Neural progenitor cell (in vitro differentiated cells): ENCODE measurements around the gene LRRC1. TPM values are rescaled to one million over a fixed set of nuclear protein-coding genes. Genes with fewer than 3 reads are reported as not detected.

Source experiments
- DNase-seq: peaks from one replicate; pipeline ENCODE4 v3.0.0-alpha.2; 2016; ENCODE audit warnings: low spot score
- H2AFZ ChIP-seq: fragments of 200-600 bp; sonication (generic); replicated peaks from 2 replicates; pipeline ENCODE4 v1.6.1; 2016; ENCODE audit warnings: antibody characterized with exemption
- H3F3A ChIP-seq: fragments of 200-600 bp; sonication (generic); 2 replicates; pipeline ENCODE4 v1.6.1; 2016; ENCODE audit warnings: antibody characterized with exemption, low read depth
- H3K27ac ChIP-seq: fragments of 200-600 bp; sonication (generic); 2 replicates; pipeline ENCODE4 v1.5.1; 2016; ENCODE audit warnings: mild to moderate bottlenecking
- H3K27me3 ChIP-seq: fragments of 200-600 bp; sonication (generic); 2 replicates; pipeline ENCODE4 v1.6.1; 2016; ENCODE audit warnings: mild to moderate bottlenecking, moderate library complexity
- H3K36me3 ChIP-seq: fragments of 200-600 bp; sonication (generic); 2 replicates; pipeline ENCODE4 v1.5.1; 2016
- H3K4me1 ChIP-seq: fragments of 200-600 bp; sonication (generic); 2 replicates; pipeline ENCODE4 v1.6.1; 2016; ENCODE audit warnings: mixed run types
- H3K4me2 ChIP-seq: fragments of 200-600 bp; sonication (generic); 2 replicates; pipeline ENCODE4 v1.6.1; 2016
- H3K4me3 ChIP-seq: fragments of 200-600 bp; sonication (generic); 2 replicates; pipeline ENCODE4 v1.5.1; 2016
- H3K79me2 ChIP-seq: fragments of 200-600 bp; sonication (generic); 2 replicates; pipeline ENCODE4 v1.6.1; 2016; ENCODE audit warnings: low read depth
- H3K9ac ChIP-seq: fragments of 200-600 bp; sonication (generic); 2 replicates; pipeline ENCODE4 v1.6.1; 2016
- H3K9me3 ChIP-seq: fragments of 200-600 bp; sonication (generic); 2 replicates; pipeline ENCODE4 v1.5.1; 2016; ENCODE audit warnings: low read depth
- H4K20me1 ChIP-seq: fragments of 200-600 bp; sonication (generic); 2 replicates; pipeline ENCODE4 v1.6.1; 2016; ENCODE audit warnings: low read depth
- H3K27ac Mint-ChIP-seq: 3 replicates; pipeline ENCODE4 v1.8.0; 2021; ENCODE audit warnings: mixed read lengths
- H3K27me3 Mint-ChIP-seq: 2 replicates; pipeline ENCODE4 v1.8.0; 2022; ENCODE audit warnings: low read depth, mild to moderate bottlenecking, inconsistent platforms, moderate library complexity, mixed read lengths; ENCODE audit not compliant: insufficient read depth
- H3K36me3 Mint-ChIP-seq: 3 replicates; pipeline ENCODE4 v1.8.0; 2021; ENCODE audit warnings: mixed read lengths
- H3K4me1 Mint-ChIP-seq: 3 replicates; pipeline ENCODE4 v1.8.0; 2021; ENCODE audit warnings: mixed read lengths
- H3K4me3 Mint-ChIP-seq: 3 replicates; pipeline ENCODE4 v1.8.0; 2021; ENCODE audit warnings: mild to moderate bottlenecking, moderate library complexity, mixed read lengths
- H3K9me3 Mint-ChIP-seq: 3 replicates; pipeline ENCODE4 v1.8.0; 2020; ENCODE audit warnings: mixed read lengths
- EZH2 ChIP-seq: fragments of 200-600 bp; sonication (generic); IDR thresholded peaks from 2 replicates; pipeline ENCODE4 v1.6.1; 2017; ENCODE audit warnings: antibody characterized with exemption, mild to moderate bottlenecking, moderate library complexity
- EZH2phosphoT487 ChIP-seq: fragments of 200-600 bp; sonication (generic); IDR thresholded peaks from 2 replicates; pipeline ENCODE4 v1.6.1; 2017; ENCODE audit warnings: antibody characterized with exemption
- total RNA-seq: library from RNA; depleted of rRNA; stranded (reverse); fragments of >200 nt; gene quantifications from 2 replicates; pipeline ENCODE4 v1.2.3, GENCODE V29; 2015; ENCODE audit warnings: low replicate concordance
- TF ChIP-seq, protein P1 (sequence below): fragments of 200-600 bp; sonication (generic); IDR thresholded peaks from 2 replicates; pipeline ENCODE4 v1.5.1; 2017; ENCODE audit warnings: antibody characterized with exemption, mild to moderate bottlenecking

Gene LRRC1
- total RNA-seq, 1 donor from 2014 or later: 14.0 TPM

DNA sequence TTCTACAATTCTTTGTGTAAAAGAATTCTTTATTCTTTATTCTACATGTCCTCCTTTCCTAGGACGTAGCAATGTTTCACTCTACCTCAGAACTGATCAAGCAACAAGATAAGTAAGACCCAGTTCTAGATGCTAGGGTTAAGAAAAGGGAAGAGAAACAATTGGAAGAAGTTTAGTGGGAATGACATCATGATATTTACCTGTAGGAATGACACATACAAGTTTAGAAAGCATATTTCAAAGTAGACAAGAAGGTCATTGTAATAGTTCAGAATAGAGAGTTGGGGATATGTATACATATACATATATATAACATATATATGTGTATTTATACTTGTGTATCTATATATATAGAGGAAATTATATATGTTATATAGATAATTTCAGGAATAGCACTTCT, 43.4 kb upstream of the LRRC1 start:
- Histone ChIP-seq H3K9ac (no peak overlapping the region), H3K36me3 (no peaks in the 10 kb centered on the region), H3K4me1 (peaks cover under 1% of the 10 kb centered on the region), H3K27ac (no peak overlapping the region), H3F3A (no peaks in the 10 kb centered on the region), H3K79me2 (no peaks in the 10 kb centered on the region), H4K20me1 (no peaks in the 10 kb centered on the region), H3K4me3 (no peak overlapping the region), H2AFZ (no peak overlapping the region), H3K27me3 (no peaks in the 10 kb centered on the region), H3K9me3 (no peaks in the 10 kb centered on the region), H3K4me2 (no peak overlapping the region)
- H3K27ac Mint-ChIP-seq: no peak overlapping the region
- H3K4me1 Mint-ChIP-seq: no peaks in the 10 kb centered on the region
- no peak for DNase-seq
- no peak overlapping the region for H3K4me3 Mint-ChIP-seq
- TF ChIP-seq EZH2phosphoT487: no peak
- TF ChIP-seq, protein P1, sequence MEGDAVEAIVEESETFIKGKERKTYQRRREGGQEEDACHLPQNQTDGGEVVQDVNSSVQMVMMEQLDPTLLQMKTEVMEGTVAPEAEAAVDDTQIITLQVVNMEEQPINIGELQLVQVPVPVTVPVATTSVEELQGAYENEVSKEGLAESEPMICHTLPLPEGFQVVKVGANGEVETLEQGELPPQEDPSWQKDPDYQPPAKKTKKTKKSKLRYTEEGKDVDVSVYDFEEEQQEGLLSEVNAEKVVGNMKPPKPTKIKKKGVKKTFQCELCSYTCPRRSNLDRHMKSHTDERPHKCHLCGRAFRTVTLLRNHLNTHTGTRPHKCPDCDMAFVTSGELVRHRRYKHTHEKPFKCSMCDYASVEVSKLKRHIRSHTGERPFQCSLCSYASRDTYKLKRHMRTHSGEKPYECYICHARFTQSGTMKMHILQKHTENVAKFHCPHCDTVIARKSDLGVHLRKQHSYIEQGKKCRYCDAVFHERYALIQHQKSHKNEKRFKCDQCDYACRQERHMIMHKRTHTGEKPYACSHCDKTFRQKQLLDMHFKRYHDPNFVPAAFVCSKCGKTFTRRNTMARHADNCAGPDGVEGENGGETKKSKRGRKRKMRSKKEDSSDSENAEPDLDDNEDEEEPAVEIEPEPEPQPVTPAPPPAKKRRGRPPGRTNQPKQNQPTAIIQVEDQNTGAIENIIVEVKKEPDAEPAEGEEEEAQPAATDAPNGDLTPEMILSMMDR: no peak
- H3K36me3 Mint-ChIP-seq: no peaks in the 10 kb centered on the region
- no peaks in the 10 kb centered on the region for H3K9me3 Mint-ChIP-seq
- H3K27me3 Mint-ChIP-seq: no peaks in the 10 kb centered on the region

DNA sequence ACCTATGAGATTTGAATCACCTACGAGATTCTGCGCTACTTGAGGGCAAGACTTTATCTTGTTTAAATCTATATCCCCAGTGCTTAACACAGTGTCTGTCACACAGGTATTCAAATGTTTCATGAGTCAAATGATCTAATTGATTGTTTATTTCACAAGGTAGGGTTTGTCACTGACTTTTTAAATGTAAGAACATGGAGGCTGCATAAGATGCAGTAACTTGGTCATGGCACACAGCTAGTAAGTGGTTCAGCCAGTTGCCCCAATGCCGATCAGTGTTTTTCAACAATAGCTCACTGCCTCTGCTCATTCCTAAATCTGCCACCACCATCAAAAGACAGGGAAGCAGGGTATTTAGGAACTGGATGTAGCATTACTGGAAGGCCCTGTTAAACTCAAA, 42.4 kb upstream of the LRRC1 start:
- Histone ChIP-seq H3K4me3 (no peak overlapping the region), H3K4me2 (no peak overlapping the region), H3K27ac (no peak overlapping the region), H4K20me1 (no peaks in the 10 kb centered on the region), H2AFZ (no peak overlapping the region), H3K9me3 (no peaks in the 10 kb centered on the region), H3K9ac (no peak overlapping the region), H3K79me2 (no peaks in the 10 kb centered on the region), H3K4me1 (no peaks in the 10 kb centered on the region), H3K36me3 (no peaks in the 10 kb centered on the region), H3F3A (no peaks in the 10 kb centered on the region), H3K27me3 (no peaks in the 10 kb centered on the region)
- no peaks in the 10 kb centered on the region for H3K27me3 Mint-ChIP-seq
- no peaks in the 10 kb centered on the region for H3K36me3 Mint-ChIP-seq
- H3K4me3 Mint-ChIP-seq: no peak overlapping the region
- H3K4me1 Mint-ChIP-seq: no peaks in the 10 kb centered on the region
- no peak for DNase-seq
- no peak overlapping the region for H3K27ac Mint-ChIP-seq
- no peaks in the 10 kb centered on the region for H3K9me3 Mint-ChIP-seq
- TF ChIP-seq EZH2: no peak
- TF ChIP-seq, protein P1: no peak

GRCh38 chr6:53752856-53753255, 41.9 kb upstream of the LRRC1 start:
- Histone ChIP-seq H3K4me1 (no peaks in the 10 kb centered on the region), H4K20me1 (no peaks in the 10 kb centered on the region), H3K27ac (no peak overlapping the region), H3K9me3 (no peaks in the 10 kb centered on the region), H3F3A (no peaks in the 10 kb centered on the region), H3K36me3 (no peaks in the 10 kb centered on the region), H3K4me2 (no peak overlapping the region), H2AFZ (no peak overlapping the region), H3K79me2 (no peaks in the 10 kb centered on the region), H3K4me3 (no peak overlapping the region), H3K9ac (no peak overlapping the region), H3K27me3 (no peaks in the 10 kb centered on the region)
- TF ChIP-seq, protein P1: no peak
- TF ChIP-seq EZH2phosphoT487: no peak
- TF ChIP-seq EZH2: no peak
- no peaks in the 10 kb centered on the region for H3K9me3 Mint-ChIP-seq
- DNase-seq: no peak
- no peaks in the 10 kb centered on the region for H3K4me1 Mint-ChIP-seq
- no peak overlapping the region for H3K27ac Mint-ChIP-seq
- H3K4me3 Mint-ChIP-seq: no peak overlapping the region
- H3K36me3 Mint-ChIP-seq: no peaks in the 10 kb centered on the region
- no peaks in the 10 kb centered on the region for H3K27me3 Mint-ChIP-seq

GRCh38 chr6:53754330-53754729, 40.5 kb upstream of the LRRC1 start:
- Histone ChIP-seq H3K79me2 (no peaks in the 10 kb centered on the region), H3K36me3 (no peaks in the 10 kb centered on the region), H3K9me3 (no peaks in the 10 kb centered on the region), H3K27me3 (no peaks in the 10 kb centered on the region), H3K9ac (no peak overlapping the region), H2AFZ (no peak overlapping the region), H3K4me2 (no peak overlapping the region), H3K4me3 (no peak overlapping the region), H3K4me1 (no peaks in the 10 kb centered on the region), H3F3A (no peaks in the 10 kb centered on the region), H3K27ac (no peak overlapping the region), H4K20me1 (no peaks in the 10 kb centered on the region)
- peaks cover under 1% of the 10 kb centered on the region for H3K27me3 Mint-ChIP-seq
- H3K4me3 Mint-ChIP-seq: no peak overlapping the region
- H3K9me3 Mint-ChIP-seq: no peaks in the 10 kb centered on the region
- H3K36me3 Mint-ChIP-seq: no peaks in the 10 kb centered on the region
- no peak for DNase-seq
- TF ChIP-seq EZH2phosphoT487: no peak
- no peak for TF ChIP-seq EZH2
- TF ChIP-seq, protein P1: no peak
- no peak overlapping the region for H3K27ac Mint-ChIP-seq
- H3K4me1 Mint-ChIP-seq: no peaks in the 10 kb centered on the region
